Right forelimb (tissue), 1 donor: Measurements from ENCODE around the gene FSTL4.
"Not testable (repeated sequence)": the region's sequence is repeated elsewhere in the genome, so short reads cannot be mapped to it uniquely, and the experiment has no call there.

Experiments used
- DNase-seq: peaks from one replicate; pipeline ENCODE4 v3.0.0-alpha.2; 2018

The FSTL4 gene

GRCh38 chr5:133202066-133202665, 410.2 kb downstream of the FSTL4 start:
- no peak for DNase-seq

GRCh38 chr5:133201310-133201709, 411.0 kb downstream of the FSTL4 start:
- no peak for DNase-seq

- no peak for DNase-seq
Observed at GRCh38 chr5:133200256-133200655, 412.1 kb downstream of the FSTL4 start.

- DNase-seq: no peak
Observed at GRCh38 chr5:133199417-133200178, 412.7 kb downstream of the FSTL4 start.

GRCh38 chr5:133198511-133198910, 413.8 kb downstream of the FSTL4 start:
- no peak for DNase-seq

GRCh38 chr5:133196441-133197085, 415.8 kb downstream of the FSTL4 start:
- DNase-seq: no peak

- DNase-seq: no peak
Observed at GRCh38 chr5:133195250-133195649, 417.1 kb downstream of the FSTL4 start.

GRCh38 chr5:133193794-133194193, 418.5 kb downstream of the FSTL4 start:
- DNase-seq: no peak

- DNase-seq: no peak
Observed at GRCh38 chr5:133192716-133193115, 419.6 kb downstream of the FSTL4 start.

GRCh38 chr5:133189881-133190280, 422.5 kb downstream of the FSTL4 start:
- DNase-seq: no peak

GRCh38 chr5:133179405-133179804, 432.9 kb downstream of the FSTL4 start:
- DNase-seq: no peak

GRCh38 chr5:133170756-133171387, 441.5 kb downstream of the FSTL4 start:
- DNase-seq: not testable (repeated sequence)

- DNase-seq: no peak
Observed at GRCh38 chr5:133164759-133165158, 447.6 kb downstream of the FSTL4 start.

- DNase-seq: no peak
Observed at GRCh38 chr5:133163839-133164238, 448.5 kb downstream of the FSTL4 start.

GRCh38 chr5:133159543-133159942, 452.8 kb downstream of the FSTL4 start:
- no peak for DNase-seq

- no peak for DNase-seq
Observed at GRCh38 chr5:133155326-133155969, 456.9 kb downstream of the FSTL4 start.

- no peak for DNase-seq
Observed at GRCh38 chr5:133154274-133155075, 457.9 kb downstream of the FSTL4 start.

GRCh38 chr5:133150909-133151544, 461.3 kb downstream of the FSTL4 start:
- DNase-seq: no peak

- no peak for DNase-seq
Observed at GRCh38 chr5:133149345-133149744, 463.0 kb downstream of the FSTL4 start.

GRCh38 chr5:133147815-133148567, 464.4 kb downstream of the FSTL4 start:
- no peak for DNase-seq

- peak; percentile 63 for DNase-seq
Observed at GRCh38 chr5:133147411-133147810, 464.9 kb downstream of the FSTL4 start.
